Astrocyte (in vitro differentiated cells and primary cell): ENCODE data around the gene TYR.

ENCODE experiments used
- EZH2 ChIP-seq: IDR thresholded peaks from 2 replicates; pipeline ENCODE4 v1.6.1; 2012; ENCODE audit warnings: mild to moderate bottlenecking, low read length, inconsistent platforms; ENCODE audit not compliant: insufficient read depth
- TF ChIP-seq, protein P1 (sequence below): IDR thresholded peaks from 2 replicates; pipeline ENCODE4 v1.5.1; 2011; ENCODE audit warnings: low read depth, mild to moderate bottlenecking, inconsistent platforms, low read length, moderate library complexity; ENCODE audit not compliant: insufficient read depth

DNA sequence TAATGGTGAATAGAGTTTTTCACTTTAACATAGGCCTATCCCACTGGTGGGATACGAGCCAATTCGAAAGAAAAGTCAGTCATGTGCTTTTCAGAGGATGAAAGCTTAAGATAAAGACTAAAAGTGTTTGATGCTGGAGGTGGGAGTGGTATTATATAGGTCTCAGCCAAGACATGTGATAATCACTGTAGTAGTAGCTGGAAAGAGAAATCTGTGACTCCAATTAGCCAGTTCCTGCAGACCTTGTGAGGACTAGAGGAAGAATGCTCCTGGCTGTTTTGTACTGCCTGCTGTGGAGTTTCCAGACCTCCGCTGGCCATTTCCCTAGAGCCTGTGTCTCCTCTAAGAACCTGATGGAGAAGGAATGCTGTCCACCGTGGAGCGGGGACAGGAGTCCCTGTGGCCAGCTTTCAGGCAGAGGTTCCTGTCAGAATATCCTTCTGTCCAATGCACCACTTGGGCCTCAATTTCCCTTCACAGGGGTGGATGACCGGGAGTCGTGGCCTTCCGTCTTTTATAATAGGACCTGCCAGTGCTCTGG, at the start of gene TYR:
- TF ChIP-seq, protein P1, sequence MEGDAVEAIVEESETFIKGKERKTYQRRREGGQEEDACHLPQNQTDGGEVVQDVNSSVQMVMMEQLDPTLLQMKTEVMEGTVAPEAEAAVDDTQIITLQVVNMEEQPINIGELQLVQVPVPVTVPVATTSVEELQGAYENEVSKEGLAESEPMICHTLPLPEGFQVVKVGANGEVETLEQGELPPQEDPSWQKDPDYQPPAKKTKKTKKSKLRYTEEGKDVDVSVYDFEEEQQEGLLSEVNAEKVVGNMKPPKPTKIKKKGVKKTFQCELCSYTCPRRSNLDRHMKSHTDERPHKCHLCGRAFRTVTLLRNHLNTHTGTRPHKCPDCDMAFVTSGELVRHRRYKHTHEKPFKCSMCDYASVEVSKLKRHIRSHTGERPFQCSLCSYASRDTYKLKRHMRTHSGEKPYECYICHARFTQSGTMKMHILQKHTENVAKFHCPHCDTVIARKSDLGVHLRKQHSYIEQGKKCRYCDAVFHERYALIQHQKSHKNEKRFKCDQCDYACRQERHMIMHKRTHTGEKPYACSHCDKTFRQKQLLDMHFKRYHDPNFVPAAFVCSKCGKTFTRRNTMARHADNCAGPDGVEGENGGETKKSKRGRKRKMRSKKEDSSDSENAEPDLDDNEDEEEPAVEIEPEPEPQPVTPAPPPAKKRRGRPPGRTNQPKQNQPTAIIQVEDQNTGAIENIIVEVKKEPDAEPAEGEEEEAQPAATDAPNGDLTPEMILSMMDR, result no peak
- no peak for TF ChIP-seq EZH2
